ENCODE measurements around the gene MACROD2. TPM values are rescaled to one million over a fixed set of nuclear protein-coding genes. Genes with fewer than 3 reads are reported as not detected.

MACROD2 gene
- total RNA-seq, 2 donors from 2014 or later, result 8.3 to 21.8 TPM

- TF ChIP-seq CTCF (IDR thresholded peaks at IDR 0.05), result no peak
- no peak for TF ChIP-seq POLR2A (IDR thresholded peaks at IDR 0.05)
- no peak overlapping the region for H3K27ac ChIP-seq
- intact Hi-C loops (cut with DNase I), result no loop called here
- WGBS, 2 donors, result 68 to 73% methylated on average over 2 of the region's 2 CpGs
- no peaks in the 10 kb centered on the region for H3K4me1 ChIP-seq
- no peaks in the 10 kb centered on the region for H3K27me3 ChIP-seq
- DNase-seq (no peak), ATAC-seq (no peak)
- H3K36me3 ChIP-seq (replicated peaks in 1 of 2; ENCODE audit: insufficient read depth in 1 of 2, low read depth in 2 of 2), result no peaks in the 10 kb centered on the region
- no peak overlapping the region for H3K4me3 ChIP-seq
- H3K9me3 ChIP-seq, result no peaks in the 10 kb centered on the region
These were observed 1340.7 kb downstream of the MACROD2 start for GRCh38 chr20:15336011-15336410.

GRCh38 chr20:15336536-15336935 lies 1341.2 kb downstream of the MACROD2 start:
- 89 to 94% methylated on average over 5 of the region's 5 CpGs for WGBS, 2 donors
- Histone ChIP-seq H3K9me3 (no peaks in the 10 kb centered on the region), H3K4me3 (no peak overlapping the region), H3K27me3 (no peaks in the 10 kb centered on the region), H3K27ac (no peak overlapping the region), H3K4me1 (no peaks in the 10 kb centered on the region), H3K36me3 (replicated peaks in 1 of 2; ENCODE audit: insufficient read depth in 1 of 2, low read depth in 2 of 2) (no peaks in the 10 kb centered on the region)
- TF ChIP-seq CTCF (IDR thresholded peaks at IDR 0.05), result no peak
- TF ChIP-seq POLR2A (IDR thresholded peaks at IDR 0.05), result no peak
- ATAC-seq (no peak), DNase-seq (no peak)
- intact Hi-C loops (cut with DNase I), result no loop called here

- Histone ChIP-seq H3K9me3 (no peaks in the 10 kb centered on the region), H3K27ac (no peak overlapping the region), H3K4me3 (no peak overlapping the region), H3K4me1 (no peaks in the 10 kb centered on the region), H3K36me3 (replicated peaks in 1 of 2; ENCODE audit: insufficient read depth in 1 of 2, low read depth in 2 of 2) (no peaks in the 10 kb centered on the region), H3K27me3 (no peaks in the 10 kb centered on the region)
- DNase-seq, result no peak
- intact Hi-C loops (cut with DNase I), result no loop called here
- no peak for ATAC-seq
- WGBS, 2 donors, result 68 to 73% methylated on average over 3 of the region's 3 CpGs
- no peak for TF ChIP-seq CTCF (IDR thresholded peaks at IDR 0.05)
- TF ChIP-seq POLR2A (IDR thresholded peaks at IDR 0.05), result no peak
These were observed 1343.9 kb downstream of the MACROD2 start for GRCh38 chr20:15339264-15339663.

DNA sequence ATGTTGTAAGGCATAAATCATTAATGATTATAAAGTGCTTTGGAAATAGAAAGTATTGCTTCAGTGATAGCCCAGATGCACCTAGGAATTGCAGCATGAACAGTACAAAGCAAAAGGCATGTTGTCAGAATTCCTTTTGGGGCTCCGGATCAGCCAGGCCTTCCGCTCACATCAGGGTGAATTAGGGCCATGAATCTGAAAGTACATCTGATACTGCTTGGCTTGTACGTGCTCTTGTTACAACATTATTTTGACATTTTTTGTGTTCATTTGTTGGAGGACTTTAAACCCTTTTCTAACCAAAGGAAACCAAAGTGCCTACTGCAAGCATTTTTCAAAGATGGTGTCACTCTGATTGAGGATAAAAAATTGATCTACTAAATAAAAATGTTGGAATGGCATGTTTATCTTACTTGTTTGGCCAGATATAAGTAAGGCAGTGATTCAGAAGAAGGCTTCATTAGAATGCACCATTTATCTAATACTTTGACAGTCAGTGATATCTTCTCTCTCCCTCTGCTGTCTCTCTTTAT lies 1347.7 kb downstream of the MACROD2 start:
- H3K36me3 ChIP-seq (replicated peaks in 1 of 2; ENCODE audit: insufficient read depth in 1 of 2, low read depth in 2 of 2), result no peaks in the 10 kb centered on the region
- no peak overlapping the region for H3K27ac ChIP-seq
- no peak for ATAC-seq
- H3K4me3 ChIP-seq, result no peak overlapping the region
- no peaks in the 10 kb centered on the region for H3K27me3 ChIP-seq
- TF ChIP-seq CTCF (IDR thresholded peaks at IDR 0.05), result no peak
- no peak for TF ChIP-seq POLR2A (IDR thresholded peaks at IDR 0.05)
- no peaks in the 10 kb centered on the region for H3K4me1 ChIP-seq
- no peaks in the 10 kb centered on the region for H3K9me3 ChIP-seq
- WGBS, 2 donors, result 64 to 76% methylated on average over 3 of the region's 3 CpGs
- DNase-seq, result peak in 1 of 4 donors; percentile 5
- intact Hi-C loops (cut with DNase I), result no loop called here

DNA sequence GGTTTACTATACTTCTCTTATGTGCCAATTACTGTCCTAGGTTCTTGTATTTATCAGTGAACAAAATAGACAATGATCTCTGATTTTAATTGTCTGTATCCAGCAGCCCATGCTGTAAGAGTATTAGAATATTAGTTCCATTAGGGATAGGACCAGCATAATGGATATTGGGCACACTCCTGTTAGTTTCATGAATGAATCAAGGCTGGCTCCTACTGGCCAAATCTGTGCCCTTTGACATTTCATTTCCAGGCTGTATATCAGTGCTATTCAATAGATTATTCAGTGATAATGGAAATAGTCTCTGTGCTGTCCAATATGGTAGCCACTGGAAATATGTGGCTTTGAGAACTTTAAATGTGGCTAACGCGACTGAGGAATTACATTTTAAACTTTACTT lies 1350.0 kb downstream of the MACROD2 start:
- TF ChIP-seq POLR2A (IDR thresholded peaks at IDR 0.05), result no peak
- no peak for TF ChIP-seq CTCF (IDR thresholded peaks at IDR 0.05)
- DNase-seq, result no peak
- WGBS, 2 donors, result 90 to 98% methylated on average over 2 of the region's 2 CpGs

More for the DNA sequence above, 1350.0 kb downstream of the MACROD2 start:
- H3K4me3 ChIP-seq, result no peak overlapping the region
- H3K27ac ChIP-seq, result no peak overlapping the region
- ATAC-seq, result no peak
- H3K36me3 ChIP-seq (replicated peaks in 1 of 2; ENCODE audit: insufficient read depth in 1 of 2, low read depth in 2 of 2), result no peaks in the 10 kb centered on the region
- H3K9me3 ChIP-seq, result no peaks in the 10 kb centered on the region
- H3K4me1 ChIP-seq, result no peaks in the 10 kb centered on the region
- no peaks in the 10 kb centered on the region for H3K27me3 ChIP-seq
- intact Hi-C loops (cut with DNase I), result no loop called here

Data from body of pancreas (tissue), 4 donors.